GM12878 (cell line): ENCODE data around the gene MARCKSL1.

Experiments
- BCLAF1 ChIP-seq: fragments of 450-650 bp; IDR thresholded peaks from 2 replicates; pipeline ENCODE4 v1.6.1; 2017; ENCODE audit warnings: antibody characterized with exemption, mild to moderate bottlenecking, moderate library complexity
- POLR2A ChIP-seq: IDR thresholded peaks from 2 replicates; pipeline ENCODE4 v1.6.1; 2011; ENCODE audit warnings: low read depth, mild to moderate bottlenecking, low read length
- POLR2AphosphoS5 ChIP-seq: IDR thresholded peaks from 2 replicates; pipeline ENCODE4 v1.6.1; 2011; ENCODE audit warnings: mild to moderate bottlenecking, low read length, inconsistent platforms
- ZBTB11 ChIP-seq: fragments of 450-650 bp; formaldehyde crosslinking; IDR thresholded peaks from 2 replicates; pipeline ENCODE4 v1.5.0; 2022; ENCODE audit warnings: mild to moderate bottlenecking, missing genetic modification characterization
- ZNF592 ChIP-seq: fragments of 450-650 bp; IDR thresholded peaks from 2 replicates; pipeline ENCODE4 v1.6.1; 2017; ENCODE audit warnings: mild to moderate bottlenecking, moderate library complexity
- TF ChIP-seq, protein P1 (sequence below), 3 experiments: IDR thresholded peaks in 2 of 3; conservative IDR thresholded peaks in 1 of 3; 2 replicates each; pipeline ENCODE4 v1.5.1; 2011; ENCODE audit warnings: low read depth in 3 of 3, low read length in 3 of 3, mild to moderate bottlenecking in 3 of 3, control low read depth in 2 of 3, moderate library complexity in 2 of 3, inconsistent platforms in 1 of 3, mixed read lengths in 1 of 3; ENCODE audit not compliant: control insufficient read depth in 2 of 3, insufficient read depth in 1 of 3; ENCODE audit errors: extremely low read depth in 1 of 3

DNA sequence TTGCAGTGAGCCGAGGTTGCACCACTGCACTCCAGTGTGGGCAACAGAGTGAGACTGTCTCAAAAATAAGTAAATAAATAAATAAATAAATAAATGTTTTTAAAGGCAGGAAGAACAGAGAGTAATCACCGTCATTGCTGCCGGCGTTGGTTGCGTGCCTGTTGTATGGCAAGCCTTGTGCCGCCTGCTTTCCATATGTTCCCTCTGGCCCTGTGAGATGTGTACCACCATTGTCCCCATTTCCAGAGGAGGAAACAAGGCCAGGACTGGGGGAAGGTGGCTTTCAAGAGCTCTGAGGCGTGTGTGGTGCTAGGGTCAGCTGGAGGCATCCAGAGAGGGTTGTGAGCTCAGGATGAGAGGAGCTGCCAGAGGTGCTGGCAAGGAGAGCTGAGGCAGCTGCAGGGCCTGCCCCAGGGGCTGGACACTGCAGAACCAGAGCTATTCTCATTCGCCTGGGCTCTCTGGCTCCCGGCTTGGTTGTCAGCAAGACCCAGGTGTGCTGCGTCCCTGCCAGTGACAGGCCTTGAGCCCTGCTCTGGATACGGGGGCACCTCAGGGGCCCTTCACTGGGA is 5.2 kb upstream of the MARCKSL1 start:
- TF ChIP-seq BCLAF1 (no peak), ZBTB11 (CRISPR knock-in tag) (no peak), POLR2A (no peak), POLR2AphosphoS5 (no peak), ZNF592 (no peak)
- TF ChIP-seq, protein P1, sequence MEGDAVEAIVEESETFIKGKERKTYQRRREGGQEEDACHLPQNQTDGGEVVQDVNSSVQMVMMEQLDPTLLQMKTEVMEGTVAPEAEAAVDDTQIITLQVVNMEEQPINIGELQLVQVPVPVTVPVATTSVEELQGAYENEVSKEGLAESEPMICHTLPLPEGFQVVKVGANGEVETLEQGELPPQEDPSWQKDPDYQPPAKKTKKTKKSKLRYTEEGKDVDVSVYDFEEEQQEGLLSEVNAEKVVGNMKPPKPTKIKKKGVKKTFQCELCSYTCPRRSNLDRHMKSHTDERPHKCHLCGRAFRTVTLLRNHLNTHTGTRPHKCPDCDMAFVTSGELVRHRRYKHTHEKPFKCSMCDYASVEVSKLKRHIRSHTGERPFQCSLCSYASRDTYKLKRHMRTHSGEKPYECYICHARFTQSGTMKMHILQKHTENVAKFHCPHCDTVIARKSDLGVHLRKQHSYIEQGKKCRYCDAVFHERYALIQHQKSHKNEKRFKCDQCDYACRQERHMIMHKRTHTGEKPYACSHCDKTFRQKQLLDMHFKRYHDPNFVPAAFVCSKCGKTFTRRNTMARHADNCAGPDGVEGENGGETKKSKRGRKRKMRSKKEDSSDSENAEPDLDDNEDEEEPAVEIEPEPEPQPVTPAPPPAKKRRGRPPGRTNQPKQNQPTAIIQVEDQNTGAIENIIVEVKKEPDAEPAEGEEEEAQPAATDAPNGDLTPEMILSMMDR (IDR thresholded peaks at IDR 0.05 in 2 of 3, conservative IDR thresholded peaks at IDR 0.05 in 1 of 3; ENCODE audit: control insufficient read depth in 2 of 3, extremely low read depth in 1 of 3, insufficient read depth in 1 of 3, low read depth in 3 of 3, low read length in 3 of 3) = no peak
